T-helper 22 cell (primary cell): ENCODE data around the gene PPP1R11.
"Not testable (repeated sequence)": the region's sequence is repeated elsewhere in the genome, so short reads cannot be mapped to it uniquely, and the experiment has no call there.

Experiments
- DNase-seq: peaks from one replicate; pipeline ENCODE4 v3.0.0-alpha.2; 2020; ENCODE audit warnings: low read depth

The PPP1R11 gene

DNA sequence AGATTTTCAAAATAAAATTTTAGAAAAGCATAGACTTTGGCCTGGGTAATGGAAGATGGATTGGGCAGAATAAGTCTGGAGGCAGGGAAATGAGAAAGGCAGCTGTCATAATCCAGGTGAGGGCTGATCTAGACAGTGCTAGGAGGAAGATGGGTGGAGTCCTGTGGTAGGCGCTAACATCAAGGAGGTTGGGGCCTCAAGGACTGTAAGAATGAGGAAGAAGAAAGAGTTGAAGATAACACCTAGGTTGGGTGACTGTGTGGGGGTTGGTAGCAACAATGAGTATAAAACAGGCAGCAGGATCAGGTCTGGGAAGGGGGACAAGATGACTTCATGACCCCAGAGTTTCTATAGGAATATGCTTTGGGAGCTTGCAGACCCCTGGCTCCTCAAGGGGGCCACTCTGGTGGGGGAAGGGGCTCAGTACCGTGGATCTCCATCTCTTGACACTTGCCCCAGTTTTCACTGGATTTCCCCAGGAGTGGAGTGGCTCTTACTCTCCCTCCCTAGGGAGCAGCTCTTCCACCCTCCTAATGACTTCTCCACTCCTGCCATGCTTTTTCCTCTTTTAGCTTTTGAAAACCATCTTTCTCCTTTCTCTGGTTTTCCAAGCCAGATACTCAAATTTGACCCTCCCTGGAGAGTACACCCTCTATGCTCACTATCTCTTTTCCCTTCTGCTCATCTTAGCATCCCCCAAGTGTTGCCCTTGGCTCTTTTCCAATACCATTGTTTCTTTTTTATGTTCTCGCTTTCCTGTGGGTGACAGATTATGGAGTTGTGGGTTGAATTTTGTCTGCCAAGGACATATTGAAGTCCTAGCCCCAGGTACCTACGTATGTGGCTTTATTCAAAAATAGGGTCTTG lies 31.1 kb downstream of the PPP1R11 start:
- DNase-seq, result no peak

DNA sequence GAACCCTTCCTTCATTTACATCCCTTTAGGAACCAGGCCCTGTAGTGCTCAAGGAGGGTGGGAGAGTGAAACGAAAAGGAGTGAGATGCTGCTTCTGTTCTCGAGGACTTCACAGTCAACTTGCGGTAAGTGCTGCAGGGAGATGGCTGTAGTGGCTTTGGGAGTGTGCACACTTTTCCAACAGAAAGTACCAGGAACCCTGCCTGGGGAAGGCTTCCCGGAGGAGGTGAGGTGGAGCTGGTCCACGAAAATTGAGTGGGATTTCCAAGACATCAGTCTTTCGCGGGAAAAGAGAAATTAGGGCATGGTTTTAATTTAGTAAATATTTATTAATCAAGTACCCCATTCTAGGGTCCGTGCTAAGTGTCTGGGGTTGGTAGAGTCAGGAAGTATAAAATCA lies 33.2 kb downstream of the PPP1R11 start:
- no peak for DNase-seq

DNA sequence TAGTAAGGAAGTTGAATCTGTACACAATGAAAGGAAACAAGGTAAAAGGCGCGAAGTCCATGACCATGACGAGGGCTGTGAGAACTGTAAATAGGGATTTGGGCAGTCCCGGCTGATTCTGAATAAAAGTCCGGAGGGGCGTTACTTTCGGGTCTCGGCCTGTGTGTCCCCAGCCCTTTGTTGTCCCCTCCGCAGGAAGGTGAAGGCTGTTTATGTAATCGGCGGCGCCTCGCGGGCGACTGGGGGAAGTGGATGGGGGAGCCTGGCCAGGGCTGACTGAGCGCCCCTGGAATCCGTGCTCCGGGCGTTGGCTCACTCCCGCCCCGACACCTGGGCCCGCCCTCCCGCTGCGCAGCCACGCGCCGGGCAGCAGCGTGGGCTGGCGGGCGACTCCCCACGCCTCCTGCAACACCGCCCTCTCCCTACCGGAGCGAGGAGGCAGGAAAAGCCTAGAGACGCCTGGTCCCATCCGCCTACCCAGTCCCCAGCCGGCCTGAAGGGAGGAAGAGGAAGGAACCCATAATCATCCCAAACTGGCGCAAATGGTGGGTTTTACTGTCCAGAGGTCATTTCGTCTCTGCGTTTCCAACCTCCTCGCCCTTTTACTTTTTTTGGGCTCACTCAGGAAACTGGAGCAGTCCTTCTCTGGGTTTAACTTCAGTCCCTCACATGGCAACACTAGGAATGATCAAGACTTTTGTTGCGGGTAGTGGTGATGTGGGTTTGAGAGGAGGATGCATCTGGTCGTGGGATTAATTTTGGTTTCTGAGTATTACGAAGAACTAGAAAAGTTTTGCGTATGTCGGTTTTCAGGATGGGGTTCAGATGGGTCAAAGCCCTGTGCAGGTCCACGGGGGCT lies 33.8 kb downstream of the PPP1R11 start:
- DNase-seq, result no peak

DNA sequence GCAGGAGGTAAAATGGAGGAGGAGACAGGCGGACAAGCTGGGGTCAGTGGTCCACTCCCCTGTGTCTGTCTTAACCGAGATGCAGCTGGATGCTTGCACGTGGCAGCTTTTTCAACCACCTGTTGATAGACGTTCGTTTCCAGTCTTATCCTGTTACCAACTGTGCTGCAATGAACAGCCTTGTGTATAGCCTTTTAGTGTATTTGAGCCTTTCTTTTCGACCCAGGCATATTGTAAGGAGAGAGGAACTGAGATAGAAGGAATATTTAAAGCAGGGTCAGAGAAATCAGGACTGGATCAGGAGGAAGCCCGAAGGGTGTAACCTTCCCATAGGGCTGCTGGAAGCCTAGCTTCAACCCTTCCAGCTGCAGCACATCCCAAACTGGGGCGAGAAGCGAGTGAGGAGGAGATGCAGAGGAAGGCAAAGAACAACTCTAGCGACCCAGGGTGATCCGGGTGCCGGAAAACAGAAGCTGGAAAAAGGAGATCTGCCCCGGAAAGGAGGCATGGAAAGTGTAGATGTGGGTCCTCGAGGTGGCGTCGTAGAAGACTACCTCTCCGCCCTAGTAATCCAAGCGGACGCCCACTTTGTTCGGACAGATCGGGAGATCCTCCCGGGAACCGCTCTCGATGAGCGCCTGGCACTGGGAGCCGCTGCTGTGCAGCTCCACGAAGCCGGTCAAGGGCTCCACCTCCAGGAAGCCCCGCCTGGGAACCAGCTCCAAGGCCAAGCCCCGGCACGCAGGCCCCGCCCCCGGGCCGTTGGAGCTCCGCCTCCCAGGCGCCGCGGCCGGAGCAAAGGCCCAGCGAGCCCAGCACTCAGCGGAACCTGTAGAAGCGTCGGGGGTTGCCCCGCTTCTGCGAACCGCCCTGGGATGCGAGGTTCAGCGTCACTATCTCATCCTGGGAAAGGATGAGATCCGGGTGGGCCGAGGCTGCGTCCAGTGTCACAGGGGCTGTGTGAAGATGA lies 34.7 kb downstream of the PPP1R11 start:
- peak; percentile 52 for DNase-seq

- DNase-seq, result no peak
Observed at GRCh38 chr6:30102414-30102969, 35.5 kb downstream of the PPP1R11 start.

DNA sequence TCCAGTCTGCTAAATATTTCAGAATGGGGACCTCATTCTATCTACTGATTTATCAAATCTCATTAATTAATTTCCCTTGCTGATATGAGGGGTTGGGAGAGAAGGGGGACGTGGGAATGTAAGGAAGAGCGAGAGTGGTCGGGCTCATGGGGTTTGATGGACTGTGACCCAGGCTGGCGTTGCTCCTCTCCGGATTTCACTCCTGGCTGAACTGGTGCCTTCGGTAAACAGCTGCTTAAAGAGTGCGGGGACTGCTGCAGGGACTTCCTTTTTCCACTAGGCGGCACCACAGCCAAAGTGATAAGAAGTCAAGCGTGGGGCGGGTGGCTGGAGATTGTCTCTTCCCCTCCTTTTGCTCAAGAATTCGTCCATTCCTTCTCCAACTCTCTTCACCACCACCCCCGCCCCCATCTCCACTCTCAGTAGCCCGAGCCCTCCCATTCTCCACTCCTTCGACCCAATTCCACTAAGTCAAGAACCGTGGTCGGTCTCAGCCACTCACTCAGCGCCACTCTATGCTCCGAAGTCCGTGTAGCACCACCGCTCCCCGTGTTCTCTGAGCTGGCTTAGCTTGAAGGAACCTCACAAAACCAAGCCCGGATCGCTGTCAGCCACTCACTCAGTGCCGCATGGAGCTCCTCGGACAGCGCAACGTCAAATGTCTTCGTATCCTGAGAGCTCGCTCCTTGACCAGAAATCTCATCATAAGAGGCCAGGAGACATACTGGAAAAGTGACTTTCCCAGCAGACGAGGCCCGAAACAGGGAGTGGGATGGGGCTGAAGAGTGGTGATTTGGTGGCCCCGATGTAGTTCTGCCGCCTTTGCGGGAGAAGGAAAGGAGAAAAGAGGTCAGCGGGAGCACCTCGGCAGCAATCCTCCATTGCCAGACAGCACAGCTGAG lies 36.2 kb downstream of the PPP1R11 start:
- DNase-seq, result peak; percentile 59

GRCh38 chr6:30103872-30104179 lies 36.8 kb downstream of the PPP1R11 start:
- no peak for DNase-seq

DNA sequence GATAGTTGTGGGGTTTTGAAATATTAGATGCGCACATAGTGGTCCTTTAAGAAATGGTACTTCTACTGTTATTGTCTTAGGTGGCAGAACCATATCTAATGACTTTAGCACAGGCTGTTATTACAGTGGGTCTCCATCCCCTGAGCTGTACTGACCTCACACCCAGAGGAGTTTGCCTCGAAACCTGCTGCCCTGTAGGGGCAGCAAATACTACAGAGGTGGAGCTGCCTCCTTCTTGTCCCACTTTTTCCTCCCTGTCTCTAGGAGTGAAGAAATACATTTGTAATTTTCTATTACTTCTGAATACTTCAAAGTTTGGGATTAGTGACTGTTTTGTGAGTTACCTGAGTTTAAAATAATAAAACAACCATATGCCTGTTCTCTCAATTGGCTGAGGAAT lies 37.7 kb downstream of the PPP1R11 start:
- DNase-seq, result no peak

- DNase-seq, result no peak
Observed at GRCh38 chr6:30111266-30111856, 44.4 kb downstream of the PPP1R11 start.

DNA sequence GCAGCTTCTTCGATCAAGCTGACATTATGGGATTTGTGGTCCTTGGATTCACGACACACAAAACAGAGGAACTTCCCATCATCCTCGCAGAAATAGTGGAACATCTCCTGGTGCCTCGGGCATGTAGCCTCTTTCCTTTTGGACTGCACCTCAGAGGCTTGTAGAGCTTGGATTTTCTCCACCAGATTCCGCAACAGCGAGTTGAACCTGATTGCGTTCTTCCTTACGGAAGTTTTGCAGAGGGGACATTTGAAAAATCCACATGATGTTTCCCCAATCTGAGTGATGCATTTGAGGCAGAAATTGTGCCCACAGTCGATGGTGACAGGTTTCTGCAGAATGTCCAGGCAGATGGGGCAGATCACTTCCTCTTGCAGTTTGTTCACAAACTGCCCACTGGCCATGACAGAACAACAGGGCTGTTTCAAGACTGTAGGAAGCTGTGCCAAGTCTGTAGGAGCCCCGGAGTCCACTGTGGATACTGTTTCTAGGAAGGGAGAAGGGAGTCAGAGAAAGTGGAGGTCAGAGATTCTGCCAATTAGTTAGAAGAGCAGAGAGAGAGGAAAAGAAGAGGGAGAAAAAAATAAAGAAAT lies 45.5 kb downstream of the PPP1R11 start:
- DNase-seq, result no peak

- DNase-seq, result no peak
Observed at GRCh38 chr6:30113003-30113759, 46.2 kb downstream of the PPP1R11 start, which contains the start of gene TRIM31. Gene TRIM31, minus strand, starts transcription at chr6:30113090. Its CDS starts 285 bp downstream, at chr6:30112805.

DNA sequence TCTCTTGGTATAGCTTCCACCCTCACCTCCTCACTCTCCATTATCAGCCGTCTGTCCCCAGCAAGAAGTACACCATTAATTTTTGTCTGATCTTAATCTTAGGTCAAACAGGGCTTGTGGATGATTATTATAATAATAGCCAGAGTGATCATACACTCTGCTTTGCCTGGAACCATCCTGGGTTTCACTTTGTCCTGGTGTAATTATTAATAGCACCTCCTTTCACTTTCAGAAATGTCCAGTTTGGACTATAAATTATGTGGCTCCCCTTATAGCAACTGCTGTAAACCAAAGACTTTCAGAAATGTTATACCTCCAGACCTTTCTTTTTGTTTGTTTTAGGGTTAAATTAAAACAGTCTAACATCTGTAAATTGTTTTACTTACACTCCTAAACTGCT lies 46.8 kb downstream of the PPP1R11 start:
- no peak for DNase-seq

- DNase-seq, result no peak
Observed at GRCh38 chr6:30116724-30117123, 49.7 kb downstream of the PPP1R11 start.

DNA sequence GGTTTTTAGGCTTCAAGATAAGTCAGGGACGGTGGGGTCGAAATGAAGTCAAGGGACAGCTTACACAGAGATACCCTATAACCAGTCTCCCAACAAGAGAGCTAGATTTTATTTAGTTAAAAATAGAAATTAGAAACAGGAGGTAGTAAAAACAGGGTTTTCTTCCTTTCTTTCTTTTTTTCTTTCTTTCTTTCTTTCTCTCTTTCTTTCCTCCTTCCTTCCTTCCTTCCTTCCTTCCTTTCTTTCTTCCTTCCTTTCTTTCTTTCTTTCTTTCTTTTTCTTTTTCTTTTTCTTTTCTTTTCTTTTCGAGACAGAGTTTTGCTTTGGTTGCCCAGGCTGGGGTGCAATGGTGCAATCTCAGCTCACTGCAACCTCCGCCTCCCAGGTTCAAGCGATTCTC lies 51.7 kb downstream of the PPP1R11 start:
- DNase-seq, result not testable (repeated sequence)
